Spleen (tissue), 11 donors: ENCODE results near the gene MACROD2. TPM values are rescaled to one million over a fixed set of nuclear protein-coding genes. Genes with fewer than 3 reads are reported as not detected.

Experiments used
- DNase-seq: peaks from one replicate; pipeline ENCODE4 v3.0.0-alpha.2; 2020
- H3K27ac ChIP-seq, 8 donors: fragments of 200-600 bp; sonication (generic) in 7 of 8; 1 replicate in 4 of 8; 2 replicates in 4 of 8; pipeline versions ENCODE4 v1.5.0 to v1.8.0; 2016 to 2021; ENCODE audit warnings: inconsistent platforms in 4 of 8, mild to moderate bottlenecking in 4 of 8, moderate library complexity in 1 of 8
- H3K27me3 ChIP-seq, 7 donors: fragments of 200-600 bp; sonication (generic) in 6 of 7; replicated peaks in 1 of 7; 1 replicate in 4 of 7; 2 replicates in 3 of 7; pipeline versions ENCODE4 v1.5.0 to v1.8.0; 2016 to 2021; ENCODE audit warnings: inconsistent platforms in 3 of 7, mild to moderate bottlenecking in 1 of 7
- H3K36me3 ChIP-seq, 6 donors: fragments of 200-600 bp; sonication (generic) in 5 of 6; 1 replicate in 4 of 6; 2 replicates in 2 of 6; pipeline versions ENCODE4 v1.5.0 to v1.8.0; 2016 to 2021; ENCODE audit warnings: inconsistent platforms in 2 of 6
- H3K4me1 ChIP-seq, 6 donors: fragments of 200-600 bp; sonication (generic) in 5 of 6; 1 replicate in 3 of 6; 2 replicates in 3 of 6; pipeline versions ENCODE4 v1.5.0 to v1.8.0; 2016 to 2021; ENCODE audit warnings: inconsistent platforms in 3 of 6
- H3K4me3 ChIP-seq, 8 donors: fragments of 200-600 bp; sonication (generic) in 7 of 8; 1 replicate in 4 of 8; 2 replicates in 4 of 8; pipeline versions ENCODE4 v1.5.0 to v1.8.0; 2016 to 2021; ENCODE audit warnings: inconsistent platforms in 4 of 8, mild to moderate bottlenecking in 4 of 8, moderate library complexity in 2 of 8
- H3K9me3 ChIP-seq, 8 donors: fragments of 200-600 bp; sonication (generic) in 7 of 8; 1 replicate in 4 of 8; 2 replicates in 4 of 8; pipeline versions ENCODE4 v1.5.0 to v1.8.0; 2016 to 2021; ENCODE audit warnings: inconsistent platforms in 4 of 8
- CTCF ChIP-seq, 11 experiments: fragments of 200-600 bp in 7 of 11; fragments of 450-650 bp in 4 of 11; sonication (generic) in 4 of 11; IDR thresholded peaks in 8 of 11; conservative IDR thresholded peaks in 3 of 11; 1 replicate in 7 of 11; 2 replicates in 4 of 11; pipeline versions ENCODE4 v1.4.0 to v1.8.0; 2016 to 2021; ENCODE audit warnings: antibody characterized with exemption in 11 of 11, inconsistent platforms in 4 of 11, mild to moderate bottlenecking in 1 of 11
- POLR2A ChIP-seq, 3 donors: fragments of 450-650 bp; IDR thresholded peaks; one replicate each; pipeline ENCODE4 v1.5.1; 2017; ENCODE audit warnings: antibody characterized with exemption in 3 of 3, mild to moderate bottlenecking in 1 of 3
- POLR2AphosphoS5 ChIP-seq, 3 donors: sonication (generic); formaldehyde crosslinking; IDR thresholded peaks; one replicate each; pipeline ENCODE4 v1.5.1; 2017; ENCODE audit warnings: antibody characterized with exemption in 3 of 3
- WGBS, 5 donors: extraction: QIAGEN DNeasy Blood & Tissue Kit in 3 of 5; methylation state at CpG; one replicate each; pipeline versions ENCODE4 v1.1.5 to v1.1.7; 2013 to 2018; 5-methylcytosine and 5-hydroxymethylcytosine counted together
- intact Hi-C: fragments of 100-400 bp; cut with DNase I; formaldehyde crosslinking; loops from one replicate; pipeline ENCODE4 v1.15.0; 2023; ENCODE audit warnings: low total_unique reads
- polyA plus RNA-seq, 3 donors: library from polyadenylated mRNA; stranded (reverse); fragments of 200-250 nt; gene quantifications; one replicate each; pipeline ENCODE4 v1.2.1, GENCODE V29; 2013
- total RNA-seq, 7 donors: library from RNA; depleted of rRNA in 3 of 7; stranded (reverse); fragments of >200 nt in 3 of 7; fragmentation: NEBNext Ultra II Directional in 4 of 7; extraction: Animal tissue kit (Norgen Biotek cat#: 25700) in 4 of 7; gene quantifications; one replicate each; pipeline versions ENCODE4 v1.1.0 to v1.2.1, GENCODE V29; 2016 to 2021
- donor health status: healthy with polysubstance abuse.
- donor health status: DM: no; HTN: no; CAD: no; lungs with moderate emphysema.
- donor health status: DM: no; HTN: no; CAD: no.
- donor health status: Bipolar disorder and iron deficiency.
- donor health status: healthy.
- donor health status: DM: no; HTN: no; CAD: no.
- donor health status: DM: yes; HTN: yes; CAD: no.

The MACROD2 gene
- total and polyA plus RNA-seq, 10 donors, result 1.5 to 4.7 (median 3.4) TPM

GRCh38 chr20:14724036-14724435 lies 728.7 kb downstream of the MACROD2 start:
- no peaks in the 10 kb centered on the region for H3K4me1 ChIP-seq
- TF ChIP-seq CTCF (IDR thresholded peaks at IDR 0.05 in 8 of 11, conservative IDR thresholded peaks at IDR 0.05 in 3 of 11) (no peak), POLR2AphosphoS5 (IDR thresholded peaks at IDR 0.05) (no peak), POLR2A (IDR thresholded peaks at IDR 0.05) (no peak)
- no peak overlapping the region for H3K4me3 ChIP-seq
- H3K9me3 ChIP-seq, result no peaks in the 10 kb centered on the region
- H3K36me3 ChIP-seq, result no peaks in the 10 kb centered on the region
- DNase-seq, result no peak
- no peak overlapping the region for H3K27ac ChIP-seq
- intact Hi-C loops, result no loop called here
- 35 to 65% (median 53%) methylated on average over 1 of the region's 1 CpG for WGBS, 5 donors
- no peaks in the 10 kb centered on the region for H3K27me3 ChIP-seq

GRCh38 chr20:14724468-14724867 lies 729.2 kb downstream of the MACROD2 start:
- Histone ChIP-seq H3K9me3 (no peaks in the 10 kb centered on the region), H3K36me3 (no peaks in the 10 kb centered on the region), H3K27ac (no peak overlapping the region), H3K27me3 (no peaks in the 10 kb centered on the region), H3K4me3 (no peak overlapping the region), H3K4me1 (no peaks in the 10 kb centered on the region)
- intact Hi-C loops, result no loop called here
- TF ChIP-seq POLR2AphosphoS5 (IDR thresholded peaks at IDR 0.05), result no peak
- TF ChIP-seq POLR2A (IDR thresholded peaks at IDR 0.05), result no peak
- no peak for TF ChIP-seq CTCF (IDR thresholded peaks at IDR 0.05 in 8 of 11, conservative IDR thresholded peaks at IDR 0.05 in 3 of 11)
- DNase-seq, result no peak
- 8 to 29% (median 15%) methylated on average over 1 of the region's 1 CpG for WGBS, 5 donors

- H3K4me3 ChIP-seq, result no peak overlapping the region
- no peak for TF ChIP-seq POLR2A (IDR thresholded peaks at IDR 0.05)
- TF ChIP-seq POLR2AphosphoS5 (IDR thresholded peaks at IDR 0.05), result no peak
- no peak for TF ChIP-seq CTCF (IDR thresholded peaks at IDR 0.05 in 8 of 11, conservative IDR thresholded peaks at IDR 0.05 in 3 of 11)
These were observed 731.3 kb downstream of the MACROD2 start for GRCh38 chr20:14726591-14726990.

GRCh38 chr20:14727485-14728150 lies 732.3 kb downstream of the MACROD2 start:
- DNase-seq, result no peak
- TF ChIP-seq POLR2AphosphoS5 (IDR thresholded peaks at IDR 0.05) (no peak), POLR2A (IDR thresholded peaks at IDR 0.05) (no peak), CTCF (IDR thresholded peaks at IDR 0.05 in 8 of 11, conservative IDR thresholded peaks at IDR 0.05 in 3 of 11) (no peak)
- 77 to 95% (median 90%) methylated on average over 1 of the region's 1 CpG for WGBS, 5 donors
- Histone ChIP-seq H3K36me3 (no peaks in the 10 kb centered on the region), H3K27me3 (no peaks in the 10 kb centered on the region), H3K27ac (no peak overlapping the region), H3K9me3 (no peaks in the 10 kb centered on the region), H3K4me1 (no peaks in the 10 kb centered on the region), H3K4me3 (no peak overlapping the region)
- intact Hi-C loops, result no loop called here

More at GRCh38 chr20:14726591-14726990, 731.3 kb downstream of the MACROD2 start:
- intact Hi-C loops, result no loop called here
- Histone ChIP-seq H3K36me3 (no peaks in the 10 kb centered on the region), H3K9me3 (no peaks in the 10 kb centered on the region), H3K27ac (no peak overlapping the region), H3K4me1 (no peaks in the 10 kb centered on the region), H3K27me3 (no peaks in the 10 kb centered on the region)
- DNase-seq, result no peak
- WGBS, 5 donors, result 87 to 93% (median 89%) methylated on average over 3 of the region's 3 CpGs
